GM18870 (cell line): ENCODE data around the gene PER1.

ENCODE experiments used
- ATAC-seq: cut with Tn5 transposase; IDR thresholded peaks from one replicate; pipeline ENCODE4 v1.9.1; 2021; ENCODE audit warnings: moderate library complexity; ENCODE audit not compliant: unreplicated experiment

Gene PER1

DNA sequence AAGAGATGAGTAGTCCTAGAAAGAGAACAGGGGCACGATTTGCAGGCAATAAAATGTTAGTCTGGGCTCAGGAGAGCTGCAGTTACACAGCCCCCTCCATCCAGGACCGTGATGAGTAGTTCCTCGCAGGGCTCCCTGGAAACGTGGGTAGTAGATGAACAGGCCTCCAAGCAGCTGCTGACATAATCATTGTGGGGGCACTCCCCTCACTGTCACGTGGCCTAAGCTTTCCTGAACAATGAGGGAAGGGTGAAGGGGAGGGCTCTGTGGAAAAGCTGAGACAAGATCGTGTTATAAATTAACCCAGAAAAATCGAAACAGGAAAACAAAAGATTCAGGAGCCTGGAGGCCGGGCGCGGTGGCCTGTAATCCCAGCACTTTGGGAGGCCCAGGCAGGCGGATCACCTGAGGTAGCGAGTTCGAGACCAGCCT is 1.3 kb upstream of the PER1 start:
- no peak for ATAC-seq

DNA sequence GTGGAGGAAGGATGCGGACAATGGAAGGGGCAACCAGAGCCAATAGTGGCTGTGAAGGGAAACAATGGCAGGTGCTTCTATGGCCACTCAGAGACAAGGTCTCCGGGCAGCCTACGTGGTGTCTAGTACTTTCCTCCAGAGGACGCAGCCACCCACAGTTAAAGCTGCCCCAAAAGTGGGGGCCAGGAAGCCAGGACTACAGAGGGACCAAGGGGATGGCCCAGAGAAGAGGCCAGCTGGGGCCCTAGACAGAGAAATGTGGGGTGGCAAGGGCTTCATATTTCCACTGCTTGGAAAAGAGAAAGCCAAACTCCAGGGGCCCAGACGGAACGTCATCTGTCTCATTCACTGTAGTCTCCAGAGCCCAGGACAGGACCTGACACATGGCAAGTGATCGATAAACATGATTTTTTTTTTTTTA is 837 bp upstream of the PER1 start:
- ATAC-seq = no peak

DNA sequence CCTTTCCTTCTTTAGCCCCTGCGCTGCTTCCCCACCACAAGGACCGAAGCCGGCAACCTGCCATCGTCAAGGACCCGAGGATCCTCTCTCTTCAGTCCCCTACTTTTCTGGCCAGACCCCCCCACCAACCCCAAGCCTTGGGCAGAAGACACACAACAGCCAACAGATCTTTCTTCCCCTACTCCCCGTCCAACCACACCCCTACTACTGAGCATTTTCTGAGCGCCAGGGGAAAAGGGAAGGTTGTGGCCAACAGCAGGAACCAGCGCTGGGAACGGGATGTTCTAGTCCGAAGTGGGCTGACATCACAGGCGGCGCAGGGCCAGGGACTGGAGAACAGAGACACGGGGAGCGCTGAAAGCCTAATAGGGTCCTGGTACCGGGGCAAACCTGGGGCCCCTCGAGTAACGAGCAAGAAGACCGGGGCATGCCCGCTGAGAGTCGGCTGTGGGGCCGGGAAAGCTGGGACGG is 528 bp downstream of the PER1 start:
- no peak for ATAC-seq

DNA sequence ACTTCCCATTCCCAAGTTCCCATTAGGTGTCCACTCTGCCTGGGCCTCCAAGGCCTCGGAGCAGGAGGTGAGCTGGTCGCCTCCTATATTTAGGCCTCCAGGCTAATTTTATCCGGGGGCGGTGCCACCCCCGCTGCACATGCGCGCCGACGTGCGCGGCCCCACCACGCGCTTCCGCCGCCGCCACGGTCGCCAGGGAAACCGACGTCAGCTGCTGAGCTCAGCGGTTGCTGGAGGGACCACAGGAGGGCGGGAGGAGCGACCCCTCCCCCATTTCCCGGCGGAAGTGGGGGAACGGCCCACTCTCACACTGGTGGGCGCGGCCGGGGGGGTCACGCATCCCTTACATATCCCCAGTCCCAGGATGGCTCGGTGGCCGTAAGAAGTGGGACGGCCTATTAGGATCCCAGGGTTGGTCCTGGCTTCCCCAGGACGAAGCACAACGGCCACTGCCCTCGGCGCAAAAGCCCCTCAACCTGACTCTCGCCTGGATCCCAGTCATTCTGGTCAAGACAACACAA is 1.0 kb downstream of the PER1 start:
- ATAC-seq = no peak

DNA sequence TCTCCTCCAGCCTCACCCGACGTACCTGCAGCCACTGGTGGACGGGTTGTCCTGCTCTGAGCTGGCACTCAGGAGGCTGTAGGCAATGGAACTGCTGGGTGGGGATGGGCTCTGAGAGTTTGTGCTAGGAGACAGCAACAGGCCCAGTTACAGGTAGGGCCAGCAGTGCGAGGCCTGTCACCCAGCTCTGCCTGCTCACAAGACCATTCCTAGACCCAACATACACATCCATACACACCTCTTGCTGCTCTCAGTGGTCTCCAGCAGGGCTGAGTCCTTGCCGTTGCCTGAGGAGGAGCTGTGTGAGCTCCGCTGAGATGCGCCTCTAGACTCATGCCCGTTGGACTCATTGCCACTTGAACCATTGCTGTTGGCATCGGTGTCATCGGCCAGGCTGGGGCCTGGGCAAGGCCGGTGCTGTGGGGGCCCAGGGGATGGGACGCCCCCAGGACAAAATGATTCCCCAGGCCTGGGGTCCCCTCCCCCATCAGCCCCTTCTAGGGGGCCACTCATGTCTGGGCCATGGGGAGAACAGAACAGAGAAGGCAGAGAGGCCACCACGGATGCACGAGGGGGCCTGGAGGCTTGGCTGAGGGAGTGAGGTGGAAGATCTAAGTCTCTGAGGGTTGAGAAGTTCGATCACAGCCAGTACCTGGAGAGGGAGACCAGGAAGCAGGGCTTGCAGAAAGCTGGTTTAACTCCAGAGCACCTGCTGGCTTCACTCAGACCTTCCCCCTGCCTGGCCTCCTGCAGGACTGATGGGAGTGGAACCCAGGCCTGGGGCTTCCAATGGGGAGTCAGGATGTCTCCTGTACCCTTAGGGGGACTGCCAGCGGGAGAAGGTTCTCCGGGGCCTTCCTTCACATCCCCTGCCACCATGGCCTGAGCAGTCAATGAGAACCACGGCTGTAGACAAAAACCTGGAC is 1.7 kb downstream of the PER1 start:
- ATAC-seq = no peak

DNA sequence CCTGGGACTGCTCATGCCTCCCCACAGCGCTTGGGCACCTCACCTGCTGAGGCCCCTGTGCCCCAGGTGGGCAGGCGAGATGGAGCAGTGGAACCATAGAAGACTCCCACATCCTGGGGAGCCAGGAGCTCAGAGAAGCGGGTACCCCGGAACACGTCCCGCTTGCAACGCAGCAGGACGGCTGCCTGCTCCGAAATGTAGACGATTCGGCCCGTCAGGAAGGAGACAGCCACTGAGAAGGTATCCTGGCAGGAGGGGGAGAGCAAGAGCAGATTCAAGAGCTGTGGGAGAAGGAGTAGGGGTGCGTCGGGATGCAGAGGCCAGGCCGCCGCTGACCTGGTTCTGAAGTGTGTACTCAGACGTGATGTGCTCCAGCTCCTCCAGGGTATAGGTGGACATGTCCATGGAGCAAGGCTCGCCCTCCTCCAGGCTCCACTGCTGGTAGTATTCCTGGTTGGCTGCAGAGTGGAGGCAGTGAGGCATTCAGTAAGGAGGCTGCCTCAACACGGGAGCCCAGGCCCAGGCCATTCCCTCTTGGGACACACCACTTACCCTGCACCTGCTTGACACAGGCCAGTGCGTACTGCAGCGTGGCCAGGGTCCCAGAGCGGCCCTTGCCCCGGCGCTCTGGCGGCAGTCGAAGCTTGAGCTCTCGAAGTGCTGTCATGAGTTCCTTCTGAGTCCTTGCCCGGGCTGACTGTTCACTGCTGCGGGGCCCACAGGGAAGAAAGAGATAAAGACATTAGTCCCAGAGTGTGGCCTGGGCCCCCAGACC is 2.6 kb downstream of the PER1 start:
- no peak for ATAC-seq

DNA sequence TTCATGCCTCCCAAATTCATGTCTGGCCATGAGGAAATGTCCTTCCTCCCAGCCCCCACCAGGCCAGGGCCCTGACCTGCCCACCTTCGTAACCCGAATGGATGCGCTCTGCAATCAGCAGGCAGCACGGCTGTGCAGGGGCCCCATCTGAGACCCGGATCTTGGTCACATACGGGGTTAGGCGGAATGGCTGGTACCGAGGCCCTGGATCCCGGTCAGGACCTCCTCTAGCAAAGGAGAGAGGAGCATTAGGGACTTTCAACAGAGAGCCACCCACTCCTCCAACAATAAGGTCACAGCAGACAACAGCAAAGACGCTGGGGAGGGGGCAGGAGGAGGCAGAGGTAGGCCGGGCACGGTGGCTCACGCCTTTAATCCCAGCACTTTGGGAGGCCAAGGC is 3.6 kb downstream of the PER1 start:
- no peak for ATAC-seq

DNA sequence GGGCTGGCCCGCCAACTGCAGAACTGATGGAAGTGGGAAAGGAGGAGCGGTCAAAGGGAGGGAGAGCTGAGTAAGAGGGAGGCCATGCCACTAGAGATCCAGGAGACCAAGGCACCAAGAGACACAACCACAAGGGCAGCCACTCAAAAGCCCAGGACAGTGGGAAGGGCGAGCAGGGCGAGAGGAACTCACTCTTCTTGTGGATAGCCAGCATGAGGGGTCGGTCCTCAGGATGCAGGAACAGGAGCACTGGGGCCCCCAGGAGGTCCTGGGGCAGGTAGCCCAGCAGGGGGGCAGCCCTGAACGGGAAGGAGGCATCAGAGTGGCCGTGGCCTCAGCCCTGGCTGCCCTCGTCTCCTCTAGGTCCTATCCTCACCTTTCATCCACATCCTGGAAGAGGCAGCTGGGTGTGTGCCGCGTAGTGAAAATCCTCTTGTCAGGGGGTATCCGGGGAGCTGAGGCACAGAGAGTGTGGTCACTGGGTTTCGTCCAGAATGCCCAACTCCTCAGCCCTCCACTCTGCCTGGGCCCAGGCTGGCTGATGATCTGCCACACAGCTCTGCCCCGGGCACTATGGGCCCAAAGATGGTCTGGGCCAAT is 4.3 kb downstream of the PER1 start:
- no peak for ATAC-seq

DNA sequence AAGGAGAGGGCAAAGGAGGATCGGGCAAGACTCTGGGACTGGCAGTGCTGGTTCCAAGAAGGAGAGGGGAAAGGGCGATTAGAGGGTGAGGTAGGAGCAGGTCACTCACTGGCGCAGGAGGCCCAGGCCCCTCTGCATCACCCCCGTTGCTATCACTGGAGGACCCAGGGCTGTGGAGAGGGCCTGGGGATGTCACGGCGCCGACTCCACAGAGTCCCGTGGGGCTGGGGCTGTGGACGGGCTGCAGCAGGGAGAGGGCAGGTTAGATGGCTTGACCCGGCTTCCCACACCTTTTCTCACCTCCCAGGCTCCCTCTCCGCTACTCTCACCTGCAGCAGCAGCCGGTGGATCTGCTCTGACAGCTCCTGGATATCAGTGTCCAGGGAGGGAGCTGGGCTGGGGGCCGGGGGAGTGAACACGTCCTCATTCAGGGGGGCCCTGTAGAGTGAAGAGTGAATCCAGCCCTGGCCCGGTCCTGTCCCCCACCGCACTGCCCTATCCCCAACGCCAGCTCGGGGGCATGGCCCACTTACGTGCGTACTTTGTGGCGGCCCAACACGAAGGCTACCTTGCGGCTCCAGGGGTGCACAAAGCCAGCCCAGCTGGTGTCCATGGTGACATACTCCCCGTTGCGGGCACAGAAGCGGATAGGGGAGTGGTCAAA is 4.9 kb downstream of the PER1 start:
- no peak for ATAC-seq

DNA sequence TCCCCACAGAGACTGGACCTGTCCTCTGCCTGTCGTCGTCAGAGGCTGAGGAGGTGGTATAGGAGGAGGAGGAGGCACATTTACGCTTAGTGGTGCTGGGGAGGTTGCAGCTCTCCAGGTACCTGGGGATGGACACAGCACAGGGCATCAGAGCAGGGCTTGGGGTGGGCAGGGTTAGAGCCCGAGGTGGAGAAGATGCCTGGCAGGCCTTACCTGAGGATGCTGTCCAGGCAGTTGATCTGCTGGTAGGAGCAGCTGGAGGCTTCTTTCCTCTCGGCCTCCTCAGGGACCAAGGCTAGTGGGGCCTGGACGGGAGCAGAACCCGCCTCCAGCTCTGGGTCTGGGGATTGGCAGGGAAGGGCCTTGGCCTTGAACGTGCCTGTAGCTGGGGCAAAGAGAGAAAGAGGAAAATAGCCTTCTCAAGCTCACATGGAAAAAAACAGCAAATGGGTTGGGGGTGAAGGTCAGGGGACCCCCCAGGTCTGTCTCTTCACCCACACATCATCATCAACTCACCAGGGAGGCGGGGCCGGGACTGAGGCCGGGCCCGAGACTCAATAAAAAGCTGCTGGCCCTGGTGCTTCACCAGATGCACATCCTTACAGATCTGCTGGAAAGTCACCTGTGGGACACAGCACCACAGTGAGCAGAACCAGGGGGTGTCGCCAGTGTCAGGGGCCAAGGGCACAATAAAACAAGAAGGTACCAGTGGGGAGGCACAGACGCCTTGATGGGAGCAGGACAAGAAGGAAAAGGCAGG is 5.6 kb downstream of the PER1 start:
- ATAC-seq = no peak

DNA sequence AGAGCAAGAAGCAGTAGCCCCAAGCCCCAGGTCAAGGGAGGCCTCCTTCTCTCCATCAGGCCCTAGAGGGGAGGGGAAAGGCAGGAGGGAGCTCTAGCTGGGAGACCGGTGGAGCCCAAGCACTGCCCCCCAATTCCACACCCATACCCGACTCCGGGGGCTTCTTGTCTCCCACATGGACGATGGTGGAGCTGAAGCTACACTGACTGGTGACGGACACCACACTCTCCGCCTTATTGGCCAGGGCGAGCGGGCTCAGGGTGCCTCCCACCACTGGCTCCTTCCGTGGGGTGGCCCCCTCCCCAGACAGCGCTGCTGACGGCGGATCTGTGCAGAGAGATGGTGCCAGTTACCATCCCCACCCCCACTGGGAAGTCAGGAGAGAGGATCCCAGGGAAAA is 6.4 kb downstream of the PER1 start:
- no peak for ATAC-seq

DNA sequence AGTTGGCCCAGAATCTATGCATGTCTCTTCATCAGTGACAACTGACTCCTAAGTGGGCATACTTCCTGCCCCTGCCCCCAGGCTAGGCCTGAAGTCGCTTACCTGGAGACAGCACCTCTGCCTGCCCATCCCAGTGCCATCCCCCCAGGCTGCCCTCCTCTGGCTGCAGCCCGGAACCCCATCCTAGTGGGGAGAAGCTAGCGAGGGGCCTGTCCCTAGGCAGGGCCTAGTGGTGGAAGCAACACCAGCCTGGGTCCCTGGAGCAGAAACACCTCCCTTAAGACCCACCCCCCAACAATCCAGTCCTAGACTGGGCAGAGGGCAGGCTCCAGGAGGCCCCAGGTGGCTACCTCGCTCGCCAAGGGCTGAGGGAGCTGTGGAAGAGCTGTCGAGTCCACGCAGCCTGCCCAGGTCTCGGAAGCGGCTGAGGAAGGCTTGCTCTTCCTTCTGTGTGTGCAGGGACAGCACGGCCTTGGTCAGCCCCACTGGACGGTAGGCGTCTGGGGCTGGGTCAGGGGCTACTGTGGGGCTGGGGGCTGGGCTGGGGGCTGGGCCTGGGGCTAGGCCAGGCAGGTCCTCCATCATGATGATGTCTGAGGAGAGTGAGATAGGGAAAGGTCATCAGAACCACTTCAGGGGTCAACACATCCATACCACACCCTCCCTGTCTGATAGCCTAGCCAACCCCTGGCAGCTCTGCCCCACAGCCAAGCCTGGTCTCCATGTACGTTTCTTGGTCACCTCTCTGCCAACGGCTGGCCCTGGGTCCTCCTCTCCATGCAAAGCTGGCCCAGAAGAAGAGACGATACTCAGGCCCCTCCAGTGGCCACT is 7.6 kb downstream of the PER1 start:
- no peak for ATAC-seq

DNA sequence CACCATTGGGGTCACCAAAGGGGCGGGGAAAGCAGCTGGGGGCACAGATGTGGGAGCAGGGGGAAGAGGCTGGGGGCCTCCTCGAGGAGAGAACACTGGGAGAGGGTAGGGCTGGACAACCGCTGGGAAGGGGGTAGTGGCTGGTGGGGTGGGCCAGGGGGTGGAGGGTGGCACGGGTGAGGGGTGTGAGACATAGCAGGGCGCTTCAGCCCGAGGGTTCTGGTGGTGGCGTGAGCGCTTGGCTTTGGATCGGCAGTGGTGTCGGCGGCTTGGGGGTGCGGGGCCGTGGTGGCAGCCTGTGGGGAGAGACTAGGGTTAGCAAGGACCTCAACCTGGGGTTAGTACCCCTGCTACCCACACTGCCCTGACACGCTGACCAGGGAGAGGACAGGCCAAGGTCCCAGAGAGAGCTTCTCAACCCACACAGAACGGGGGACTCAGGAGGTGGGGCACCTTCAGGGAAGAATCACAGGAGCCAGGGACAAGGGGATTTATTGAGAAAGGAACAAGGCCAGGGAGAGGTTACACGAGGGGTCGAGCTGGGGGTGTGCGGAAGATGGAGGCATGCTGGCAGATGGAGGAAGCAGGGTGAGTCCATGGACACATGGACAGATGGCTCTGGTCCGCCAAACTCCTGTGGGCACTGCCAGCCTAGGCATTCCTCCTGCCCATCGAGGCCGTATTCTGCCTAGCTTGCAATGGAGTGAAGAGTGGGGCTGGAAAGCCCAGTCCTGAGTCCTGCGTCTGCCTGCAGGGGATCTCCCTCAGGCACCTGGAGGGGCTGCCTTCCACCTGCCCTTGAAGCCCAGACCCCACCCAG is 8.4 kb downstream of the PER1 start:
- ATAC-seq = no peak

DNA sequence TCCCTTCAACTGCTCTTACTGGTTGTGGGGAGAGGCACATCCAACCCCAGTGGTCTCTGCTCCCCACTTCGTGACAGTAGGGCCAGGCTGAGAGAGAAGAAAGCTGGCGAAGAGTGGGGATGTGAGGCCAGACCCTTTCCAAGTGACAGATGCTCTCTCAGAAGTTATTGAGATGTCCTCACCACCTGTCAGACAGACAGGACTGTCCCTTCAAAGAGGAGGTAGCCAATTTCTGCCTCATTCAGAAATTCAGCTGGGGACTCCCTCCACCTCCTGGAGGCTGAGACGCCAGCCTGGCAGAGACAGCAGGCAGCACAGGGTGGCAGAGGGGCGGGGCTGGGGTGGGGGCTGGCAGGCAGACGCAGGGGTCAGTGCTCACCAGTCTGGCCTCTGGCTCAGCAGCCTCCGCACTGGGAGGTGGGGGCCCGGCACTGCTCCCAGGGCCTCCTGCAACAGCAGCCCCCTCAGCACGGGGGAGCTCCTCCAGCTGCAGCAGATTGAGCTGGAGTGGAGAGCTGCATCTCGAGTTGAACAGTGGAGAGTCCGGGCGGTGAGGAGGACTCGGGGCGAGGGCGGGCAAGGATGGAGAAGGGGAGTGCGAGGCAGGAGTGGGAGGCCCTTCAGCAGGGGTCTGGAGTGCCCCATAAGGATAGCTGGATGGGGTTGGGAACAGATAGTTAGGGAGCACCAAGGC is 9.2 kb downstream of the PER1 start:
- ATAC-seq = no peak

DNA sequence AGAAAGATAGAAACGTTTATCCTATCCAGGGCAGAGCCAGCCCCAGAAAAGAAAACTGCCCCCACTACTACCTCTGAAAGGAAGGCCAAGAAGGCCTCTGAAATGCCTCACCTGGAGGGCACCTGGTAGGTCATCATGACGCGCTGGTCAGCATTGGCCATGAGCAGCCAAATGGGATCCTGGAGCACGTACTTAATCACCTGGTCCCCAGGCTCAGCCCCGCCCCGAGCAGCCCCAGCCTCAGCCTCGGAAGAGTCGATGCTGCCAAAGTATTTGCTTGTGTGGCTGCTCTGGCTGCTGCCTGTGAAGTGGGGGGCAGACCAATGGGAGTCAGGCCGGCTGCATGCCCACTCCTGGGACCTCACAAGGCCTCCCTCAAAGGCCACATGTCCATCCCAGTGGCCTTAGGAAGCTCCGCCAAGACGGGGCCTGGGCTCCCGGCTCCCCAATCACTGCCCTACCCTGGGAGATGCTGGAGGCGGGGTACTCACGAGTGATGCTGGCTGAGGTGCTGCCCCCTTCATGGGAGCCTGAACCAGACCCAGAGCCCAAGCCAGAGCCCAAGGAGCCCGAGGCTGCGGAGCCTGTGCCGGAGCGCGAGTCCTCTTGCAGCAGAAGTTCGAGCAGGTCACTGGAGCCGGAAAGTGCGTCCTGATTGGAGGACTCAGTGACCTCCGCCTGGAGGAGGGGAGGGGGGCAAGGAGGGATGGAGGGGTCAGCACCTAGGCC is 9.9 kb downstream of the PER1 start:
- ATAC-seq = no peak

DNA sequence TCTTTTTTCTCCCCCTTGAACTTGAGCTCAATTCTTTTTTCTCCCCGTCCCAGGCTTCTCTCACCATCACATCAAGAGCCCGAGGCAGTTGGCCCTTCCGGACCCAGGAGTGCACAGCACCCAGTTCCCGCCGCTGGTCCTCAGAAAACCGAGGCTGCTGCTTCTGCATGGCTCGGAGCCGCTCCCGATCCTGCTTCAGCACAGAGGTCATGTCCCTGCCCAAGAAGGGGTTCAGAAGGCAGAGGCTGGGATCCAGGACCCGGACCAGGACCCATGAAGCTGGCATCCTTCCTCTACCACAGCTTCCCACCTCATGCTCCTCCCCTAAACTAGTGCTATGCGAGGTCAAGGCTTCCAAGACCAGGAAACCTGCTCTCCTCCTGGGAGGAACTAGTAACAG is 10.5 kb downstream of the PER1 start:
- no peak for ATAC-seq

DNA sequence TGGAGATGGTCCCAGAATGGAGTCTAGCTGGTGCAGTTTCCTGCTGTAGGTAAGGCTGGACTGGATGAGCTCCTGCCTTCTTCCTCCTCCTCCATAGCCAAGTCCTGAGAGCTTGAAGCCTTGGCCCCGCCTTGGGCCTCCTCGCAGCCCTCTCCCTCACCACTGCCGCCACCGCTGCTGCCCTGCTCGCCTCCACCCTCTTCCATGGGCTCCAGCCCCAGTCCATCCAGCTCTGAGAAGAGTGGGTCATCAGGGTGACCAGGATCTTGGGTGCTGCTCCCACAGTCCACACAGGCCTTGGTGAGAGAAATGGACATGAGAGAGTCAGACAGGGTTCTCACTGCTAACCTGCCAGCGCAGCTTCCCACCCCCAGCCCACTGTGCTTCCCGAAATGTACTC is 11.2 kb downstream of the PER1 start:
- no peak for ATAC-seq
